ENCODE measurements around the gene LANCL3.

Gene LANCL3

DNA sequence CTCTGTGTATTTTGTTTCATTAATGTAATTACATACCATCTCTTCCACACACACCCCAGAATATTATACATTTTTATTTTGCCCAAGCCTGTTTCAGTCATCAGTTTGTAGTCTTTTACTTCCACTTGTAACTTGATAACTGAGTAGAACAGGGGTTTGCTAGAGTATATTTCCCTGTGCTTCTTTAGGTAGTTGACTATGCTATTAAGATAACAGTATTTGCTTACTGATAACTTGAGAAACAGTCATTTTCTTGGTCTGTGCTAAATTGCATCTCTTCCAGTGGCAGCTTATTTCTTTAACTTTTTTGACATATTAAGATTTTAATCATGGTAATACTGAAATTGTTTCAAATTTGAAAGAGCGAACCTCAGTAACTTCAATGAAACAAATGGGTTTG lies 107.1 kb downstream of the LANCL3 start:
- no peaks in the 10 kb centered on the region for H3K36me3 ChIP-seq (ENCODE audit: low read depth)
- H3K27ac ChIP-seq (ENCODE audit: poor library complexity, severe bottlenecking) = no peak overlapping the region
- TF ChIP-seq, protein P1, sequence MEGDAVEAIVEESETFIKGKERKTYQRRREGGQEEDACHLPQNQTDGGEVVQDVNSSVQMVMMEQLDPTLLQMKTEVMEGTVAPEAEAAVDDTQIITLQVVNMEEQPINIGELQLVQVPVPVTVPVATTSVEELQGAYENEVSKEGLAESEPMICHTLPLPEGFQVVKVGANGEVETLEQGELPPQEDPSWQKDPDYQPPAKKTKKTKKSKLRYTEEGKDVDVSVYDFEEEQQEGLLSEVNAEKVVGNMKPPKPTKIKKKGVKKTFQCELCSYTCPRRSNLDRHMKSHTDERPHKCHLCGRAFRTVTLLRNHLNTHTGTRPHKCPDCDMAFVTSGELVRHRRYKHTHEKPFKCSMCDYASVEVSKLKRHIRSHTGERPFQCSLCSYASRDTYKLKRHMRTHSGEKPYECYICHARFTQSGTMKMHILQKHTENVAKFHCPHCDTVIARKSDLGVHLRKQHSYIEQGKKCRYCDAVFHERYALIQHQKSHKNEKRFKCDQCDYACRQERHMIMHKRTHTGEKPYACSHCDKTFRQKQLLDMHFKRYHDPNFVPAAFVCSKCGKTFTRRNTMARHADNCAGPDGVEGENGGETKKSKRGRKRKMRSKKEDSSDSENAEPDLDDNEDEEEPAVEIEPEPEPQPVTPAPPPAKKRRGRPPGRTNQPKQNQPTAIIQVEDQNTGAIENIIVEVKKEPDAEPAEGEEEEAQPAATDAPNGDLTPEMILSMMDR (IDR thresholded peaks at IDR 0.05; ENCODE audit: poor library complexity, severe bottlenecking) = no peak
- no peaks in the 10 kb centered on the region for H3K4me1 ChIP-seq (ENCODE audit: insufficient read depth, poor library complexity, severe bottlenecking)
- no peak overlapping the region for H3K4me3 ChIP-seq (ENCODE audit: severe bottlenecking)
- DNase-seq (ENCODE audit: low spot score) (no peak), ATAC-seq (ENCODE audit: low read depth) (no peak)
- H3K27me3 ChIP-seq (ENCODE audit: insufficient read depth, poor library complexity, severe bottlenecking) = no peaks in the 10 kb centered on the region
- H3K9me3 ChIP-seq (ENCODE audit: severe bottlenecking) = no peaks in the 10 kb centered on the region

DNA sequence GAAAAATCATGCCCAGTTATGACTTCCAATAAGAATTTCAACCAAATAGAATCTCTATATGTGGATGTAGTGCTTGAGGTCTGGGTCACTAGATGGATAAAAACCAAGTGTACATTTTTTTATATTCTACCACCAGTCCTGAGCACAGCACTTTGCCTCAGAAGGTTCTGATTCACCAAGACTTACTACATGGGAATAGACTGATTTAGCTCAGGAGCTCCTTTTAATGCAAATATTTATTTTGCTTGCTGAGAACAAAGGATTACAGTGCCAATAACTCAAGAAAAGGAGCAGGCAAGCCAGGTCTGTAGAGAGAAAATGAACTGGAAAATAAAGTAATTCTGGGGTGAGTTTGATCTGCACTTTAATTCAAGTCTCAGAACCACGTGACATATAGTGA lies 107.8 kb downstream of the LANCL3 start:
- H3K27ac ChIP-seq (ENCODE audit: poor library complexity, severe bottlenecking) = no peak overlapping the region
- no peaks in the 10 kb centered on the region for H3K4me1 ChIP-seq (ENCODE audit: insufficient read depth, poor library complexity, severe bottlenecking)
- ATAC-seq (ENCODE audit: low read depth) = no peak
- no peak overlapping the region for H3K4me3 ChIP-seq (ENCODE audit: severe bottlenecking)
- no peaks in the 10 kb centered on the region for H3K36me3 ChIP-seq (ENCODE audit: low read depth)
- TF ChIP-seq, protein P1 (IDR thresholded peaks at IDR 0.05; ENCODE audit: poor library complexity, severe bottlenecking) = no peak
- no peaks in the 10 kb centered on the region for H3K27me3 ChIP-seq (ENCODE audit: insufficient read depth, poor library complexity, severe bottlenecking)
- DNase-seq (ENCODE audit: low spot score) = no peak
- no peaks in the 10 kb centered on the region for H3K9me3 ChIP-seq (ENCODE audit: severe bottlenecking)

DNA sequence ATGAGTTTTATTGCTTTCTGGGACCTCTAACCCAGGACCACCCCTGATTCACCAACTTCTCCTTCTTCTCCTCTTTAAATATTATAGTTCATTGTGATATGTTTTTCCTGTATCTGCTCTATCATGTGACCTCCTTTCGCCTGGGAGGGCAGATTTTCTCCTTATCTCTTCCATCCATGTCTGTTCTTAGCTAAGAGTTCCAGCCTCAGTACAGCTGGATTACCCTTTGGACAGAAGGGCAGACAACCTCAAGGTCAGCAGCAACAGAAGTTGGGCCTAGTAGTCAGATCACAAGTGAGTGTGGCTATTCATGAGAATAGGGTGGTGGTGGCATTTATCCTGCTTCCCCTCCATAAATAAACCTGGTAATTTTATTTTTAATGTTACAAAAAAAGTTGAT lies 108.4 kb downstream of the LANCL3 start:
- Histone ChIP-seq H3K27me3 (ENCODE audit: insufficient read depth, poor library complexity, severe bottlenecking) (no peaks in the 10 kb centered on the region), H3K27ac (ENCODE audit: poor library complexity, severe bottlenecking) (no peak overlapping the region), H3K4me1 (ENCODE audit: insufficient read depth, poor library complexity, severe bottlenecking) (no peaks in the 10 kb centered on the region), H3K9me3 (ENCODE audit: severe bottlenecking) (no peaks in the 10 kb centered on the region), H3K36me3 (ENCODE audit: low read depth) (no peaks in the 10 kb centered on the region), H3K4me3 (ENCODE audit: severe bottlenecking) (no peak overlapping the region)
- no peak for ATAC-seq (ENCODE audit: low read depth)
- TF ChIP-seq, protein P1 (IDR thresholded peaks at IDR 0.05; ENCODE audit: poor library complexity, severe bottlenecking) = no peak
- DNase-seq (ENCODE audit: low spot score) = no peak

DNA sequence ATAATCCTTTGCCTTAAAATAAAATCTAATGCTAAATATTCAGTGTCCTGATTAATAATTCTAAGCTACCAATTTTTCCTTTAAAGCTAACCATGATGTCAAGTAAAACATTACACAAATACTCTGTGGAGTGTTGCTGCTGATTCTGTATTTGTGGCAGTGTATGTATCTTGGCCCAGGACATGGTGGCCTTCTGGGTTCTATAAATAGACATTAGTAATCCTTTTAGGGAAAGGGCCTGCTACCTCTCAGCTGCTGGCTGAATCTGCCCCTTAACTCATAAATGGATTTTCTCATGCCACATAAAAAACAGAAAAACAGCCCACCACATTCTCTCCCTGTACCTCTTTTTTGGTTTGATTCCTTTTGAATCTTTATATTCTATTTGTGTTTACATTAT lies 113.0 kb downstream of the LANCL3 start:
- ATAC-seq (ENCODE audit: low read depth) (no peak), DNase-seq (ENCODE audit: low spot score) (no peak)
- Histone ChIP-seq H3K36me3 (ENCODE audit: low read depth) (no peaks in the 10 kb centered on the region), H3K9me3 (ENCODE audit: severe bottlenecking) (no peaks in the 10 kb centered on the region), H3K27ac (ENCODE audit: poor library complexity, severe bottlenecking) (no peak overlapping the region), H3K4me3 (ENCODE audit: severe bottlenecking) (no peak overlapping the region), H3K4me1 (ENCODE audit: insufficient read depth, poor library complexity, severe bottlenecking) (no peaks in the 10 kb centered on the region), H3K27me3 (ENCODE audit: insufficient read depth, poor library complexity, severe bottlenecking) (no peaks in the 10 kb centered on the region)
- TF ChIP-seq, protein P1 (IDR thresholded peaks at IDR 0.05; ENCODE audit: poor library complexity, severe bottlenecking) = no peak

DNA sequence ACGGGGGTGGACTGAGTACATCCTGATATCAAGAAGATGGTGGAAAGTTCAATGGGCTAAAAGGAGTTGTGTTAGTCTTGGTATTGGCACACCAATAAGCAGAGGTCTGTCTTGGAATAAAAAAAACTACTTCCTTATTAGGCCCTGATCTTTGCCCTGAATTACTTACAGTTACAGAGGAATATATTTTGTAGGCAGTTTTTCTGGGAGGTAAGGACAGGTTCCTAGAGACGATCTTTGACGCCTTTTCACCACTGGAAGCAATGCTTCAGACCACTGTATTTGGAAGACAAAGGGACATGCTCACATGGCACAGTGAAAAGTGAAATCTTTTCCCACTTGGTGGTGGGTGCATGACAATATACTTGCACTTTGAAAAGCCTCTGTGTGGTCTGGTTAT lies 113.5 kb downstream of the LANCL3 start:
- no peak overlapping the region for H3K27ac ChIP-seq (ENCODE audit: poor library complexity, severe bottlenecking)
- TF ChIP-seq, protein P1 (IDR thresholded peaks at IDR 0.05; ENCODE audit: poor library complexity, severe bottlenecking) = no peak
- ATAC-seq (ENCODE audit: low read depth) = no peak
- no peaks in the 10 kb centered on the region for H3K36me3 ChIP-seq (ENCODE audit: low read depth)
- H3K9me3 ChIP-seq (ENCODE audit: severe bottlenecking) = no peaks in the 10 kb centered on the region
- DNase-seq (ENCODE audit: low spot score) = no peak
- H3K27me3 ChIP-seq (ENCODE audit: insufficient read depth, poor library complexity, severe bottlenecking) = no peaks in the 10 kb centered on the region
- no peak overlapping the region for H3K4me3 ChIP-seq (ENCODE audit: severe bottlenecking)
- H3K4me1 ChIP-seq (ENCODE audit: insufficient read depth, poor library complexity, severe bottlenecking) = no peaks in the 10 kb centered on the region
